GM12873 (cell line): ENCODE measurements around the gene NMNAT3.

Experiments used
- TF ChIP-seq, protein P1 (sequence below): IDR thresholded peaks from 2 replicates; pipeline ENCODE4 v1.5.1; 2012; ENCODE audit warnings: low read depth, mild to moderate bottlenecking, moderate library complexity, low read length, control low read depth; ENCODE audit not compliant: insufficient read depth; ENCODE audit errors: missing control alignments

NMNAT3 gene

DNA sequence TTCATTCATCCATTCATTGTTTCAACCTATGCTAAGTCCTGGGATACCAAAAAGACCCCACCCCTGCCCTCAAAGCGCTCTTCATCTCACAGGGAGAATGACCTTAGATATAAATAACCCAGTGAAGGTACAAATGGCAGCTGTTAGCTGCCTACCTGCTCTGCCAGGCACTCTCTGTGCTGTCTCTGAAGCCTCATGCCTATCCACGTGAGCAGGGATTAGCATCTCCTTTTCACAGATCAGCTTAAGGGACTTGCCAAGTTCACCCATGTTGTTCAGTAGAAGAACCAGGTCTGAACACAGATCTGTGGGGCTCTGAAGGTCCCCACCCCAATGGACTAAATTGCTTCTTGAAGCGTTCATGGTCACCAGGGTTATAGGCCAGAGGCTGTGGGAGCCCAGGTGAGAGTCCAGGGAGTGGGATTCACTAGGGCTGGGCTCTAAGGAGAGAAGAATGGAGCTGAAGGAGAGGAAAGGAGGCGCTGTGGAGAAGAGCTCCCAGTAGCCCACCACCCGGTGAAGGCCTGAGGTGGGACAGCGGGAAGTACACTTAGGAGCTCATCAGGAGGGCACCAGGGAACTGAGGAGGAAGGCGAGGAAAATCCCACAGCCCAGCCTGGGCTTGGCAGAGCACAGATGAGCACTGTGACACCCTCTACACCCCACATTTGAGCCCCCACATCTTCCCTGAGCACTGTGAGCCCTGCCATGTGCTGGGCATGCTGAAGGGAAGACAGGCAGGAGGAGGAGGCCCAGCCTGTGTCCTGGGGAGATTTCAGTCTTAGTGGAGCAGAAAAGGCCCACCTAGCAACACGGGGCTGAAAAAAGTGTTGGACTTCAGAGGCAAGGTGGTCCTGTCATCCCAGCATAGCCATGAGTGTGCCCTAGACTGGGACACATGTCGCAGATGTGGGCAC lies 158.6 kb downstream of the NMNAT3 start:
- TF ChIP-seq, protein P1, sequence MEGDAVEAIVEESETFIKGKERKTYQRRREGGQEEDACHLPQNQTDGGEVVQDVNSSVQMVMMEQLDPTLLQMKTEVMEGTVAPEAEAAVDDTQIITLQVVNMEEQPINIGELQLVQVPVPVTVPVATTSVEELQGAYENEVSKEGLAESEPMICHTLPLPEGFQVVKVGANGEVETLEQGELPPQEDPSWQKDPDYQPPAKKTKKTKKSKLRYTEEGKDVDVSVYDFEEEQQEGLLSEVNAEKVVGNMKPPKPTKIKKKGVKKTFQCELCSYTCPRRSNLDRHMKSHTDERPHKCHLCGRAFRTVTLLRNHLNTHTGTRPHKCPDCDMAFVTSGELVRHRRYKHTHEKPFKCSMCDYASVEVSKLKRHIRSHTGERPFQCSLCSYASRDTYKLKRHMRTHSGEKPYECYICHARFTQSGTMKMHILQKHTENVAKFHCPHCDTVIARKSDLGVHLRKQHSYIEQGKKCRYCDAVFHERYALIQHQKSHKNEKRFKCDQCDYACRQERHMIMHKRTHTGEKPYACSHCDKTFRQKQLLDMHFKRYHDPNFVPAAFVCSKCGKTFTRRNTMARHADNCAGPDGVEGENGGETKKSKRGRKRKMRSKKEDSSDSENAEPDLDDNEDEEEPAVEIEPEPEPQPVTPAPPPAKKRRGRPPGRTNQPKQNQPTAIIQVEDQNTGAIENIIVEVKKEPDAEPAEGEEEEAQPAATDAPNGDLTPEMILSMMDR, result no peak

DNA sequence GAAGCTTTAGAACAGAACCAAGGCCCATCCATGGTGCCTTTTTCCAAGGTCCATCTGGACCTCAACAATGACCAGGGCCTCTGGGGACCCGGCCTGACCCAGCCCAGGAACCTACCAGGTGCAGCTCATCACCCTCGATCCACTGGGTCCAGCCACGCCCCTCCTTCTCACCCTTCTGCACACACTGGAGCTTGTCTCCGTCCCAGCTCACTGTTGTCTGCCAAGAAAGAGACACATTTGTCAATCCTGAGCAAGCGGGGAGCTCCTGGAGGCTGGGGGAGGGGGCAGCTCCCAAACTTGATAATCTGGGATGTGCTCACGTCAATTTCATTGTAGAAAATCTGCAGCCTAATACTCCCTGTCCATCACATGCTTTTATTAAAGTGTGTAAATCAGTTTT lies 159.5 kb downstream of the NMNAT3 start:
- TF ChIP-seq, protein P1, result no peak

- TF ChIP-seq, protein P1, result no peak
Observed at GRCh38 chr3:139517321-139518065, 160.3 kb downstream of the NMNAT3 start.

DNA sequence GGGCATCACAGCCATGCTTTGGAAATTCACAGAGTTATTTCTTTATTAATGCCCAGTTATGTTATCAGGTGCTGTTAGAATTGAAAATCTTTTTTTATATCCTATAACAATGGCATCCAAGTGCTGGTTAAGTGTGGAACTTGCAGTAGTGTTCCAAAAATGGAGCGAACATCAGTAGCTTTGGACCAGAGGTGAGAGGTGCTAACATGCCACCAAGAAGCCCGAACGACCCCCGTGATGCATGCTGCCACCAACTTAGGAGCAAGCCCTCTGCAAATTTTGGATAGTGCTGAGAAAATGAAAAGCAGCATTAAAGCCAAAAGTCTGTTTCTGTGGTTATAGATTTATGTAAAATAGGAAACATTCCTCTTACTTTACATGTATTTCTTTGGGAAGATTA lies 163.0 kb downstream of the NMNAT3 start:
- TF ChIP-seq, protein P1, result no peak
